ENCODE measurements around the gene PMEL.

The PMEL gene

DNA sequence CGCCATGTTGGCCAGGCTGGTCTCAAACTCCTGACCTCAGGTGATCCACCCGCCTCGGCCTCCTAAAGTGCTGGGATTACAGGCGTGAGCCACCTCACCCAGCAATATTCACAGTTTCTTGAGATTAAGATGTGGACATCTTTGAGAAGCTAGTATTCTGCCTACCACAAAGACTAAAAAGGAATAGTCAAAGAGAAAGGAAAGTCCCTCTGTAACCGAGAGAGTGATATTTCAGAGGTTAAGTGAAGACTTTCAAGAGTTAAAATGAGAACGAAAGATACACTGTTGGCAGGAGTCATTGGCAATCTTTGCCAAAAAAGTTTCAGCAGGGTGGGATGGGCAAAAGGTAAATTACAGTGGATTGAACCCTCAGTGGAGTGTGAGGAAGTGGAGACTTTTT lies 19.3 kb downstream of the PMEL start:
- Histone ChIP-seq H4K20me1 (no peaks in the 10 kb centered on the region), H3K4me3 (no peak overlapping the region), H3K4me1 (no peaks in the 10 kb centered on the region), H3K4me2 (no peak overlapping the region), H3K36me3 (peaks cover 86% of the 10 kb centered on the region), H3K27ac (no peak overlapping the region), H3K9ac (no peak overlapping the region), H3K9me3 (no peaks in the 10 kb centered on the region), H3K27me3 (no peaks in the 10 kb centered on the region)
- no peak for TF ChIP-seq Cebpa-rat (IDR thresholded peaks at IDR 0.05)

DNA sequence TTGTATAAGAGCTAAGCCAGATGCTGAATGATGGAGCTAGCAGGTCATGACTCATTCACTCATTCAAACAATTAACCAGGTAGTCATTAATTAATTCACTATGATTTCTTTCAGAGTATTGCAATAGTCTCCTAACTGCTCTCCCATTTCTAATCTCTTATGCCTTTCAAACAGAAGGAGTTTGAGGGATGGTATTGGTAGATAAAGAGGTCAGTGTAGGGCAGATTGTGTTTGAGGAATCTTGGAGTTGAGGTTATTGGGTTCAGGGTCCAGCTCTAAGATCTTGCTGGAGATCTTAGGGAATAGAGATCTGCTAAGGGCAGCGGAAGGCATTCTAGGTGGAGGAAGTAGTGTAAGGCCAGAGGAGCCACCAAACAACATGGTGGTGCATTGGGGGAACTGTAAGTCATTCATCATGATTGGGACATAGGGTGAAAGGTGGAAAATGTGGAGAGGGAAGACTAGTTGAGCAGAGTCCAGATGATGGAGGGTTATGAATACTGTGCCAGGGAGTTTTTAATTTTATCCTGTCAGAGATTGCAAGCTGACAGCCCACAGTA lies 23.2 kb downstream of the PMEL start:
- Histone ChIP-seq H3K27me3 (no peaks in the 10 kb centered on the region), H3K9ac (no peak overlapping the region), H4K20me1 (no peaks in the 10 kb centered on the region), H3K4me1 (peaks cover 10% of the 10 kb centered on the region), H3K36me3 (peaks cover 91% of the 10 kb centered on the region), H3K27ac (no peak overlapping the region), H3K9me3 (no peaks in the 10 kb centered on the region), H3K4me2 (no peak overlapping the region), H3K4me3 (no peak overlapping the region)
- no peak for TF ChIP-seq Cebpa-rat (IDR thresholded peaks at IDR 0.05)

DNA sequence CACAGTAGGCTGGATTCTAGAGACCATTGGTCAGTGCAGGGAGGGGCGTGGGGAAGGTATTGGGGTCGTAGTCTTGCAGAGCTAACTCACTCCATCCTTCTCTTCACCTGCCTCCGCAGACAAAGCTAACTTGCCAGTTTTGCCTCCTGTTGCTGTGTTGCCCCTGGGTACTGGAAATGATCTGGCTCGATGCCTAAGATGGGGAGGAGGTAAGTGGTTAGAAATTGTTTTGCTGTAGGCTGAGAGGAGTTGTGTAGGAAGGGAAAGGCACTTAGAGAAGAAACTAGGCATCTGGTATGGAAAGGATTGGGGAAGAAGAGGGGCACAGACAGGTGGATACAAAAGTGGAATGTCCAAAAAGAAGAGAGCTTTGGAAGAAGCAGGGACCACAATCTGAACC lies 23.8 kb downstream of the PMEL start:
- H3K4me1 ChIP-seq: peaks cover 10% of the 10 kb centered on the region
- no peaks in the 10 kb centered on the region for H4K20me1 ChIP-seq
- H3K36me3 ChIP-seq: peaks cover 93% of the 10 kb centered on the region
- no peaks in the 10 kb centered on the region for H3K9me3 ChIP-seq
- no peak overlapping the region for H3K4me3 ChIP-seq
- H3K27me3 ChIP-seq: no peaks in the 10 kb centered on the region
- H3K4me2 ChIP-seq: no peak overlapping the region
- no peak overlapping the region for H3K27ac ChIP-seq
- no peak for TF ChIP-seq Cebpa-rat (IDR thresholded peaks at IDR 0.05)
- H3K9ac ChIP-seq: no peak overlapping the region

DNA sequence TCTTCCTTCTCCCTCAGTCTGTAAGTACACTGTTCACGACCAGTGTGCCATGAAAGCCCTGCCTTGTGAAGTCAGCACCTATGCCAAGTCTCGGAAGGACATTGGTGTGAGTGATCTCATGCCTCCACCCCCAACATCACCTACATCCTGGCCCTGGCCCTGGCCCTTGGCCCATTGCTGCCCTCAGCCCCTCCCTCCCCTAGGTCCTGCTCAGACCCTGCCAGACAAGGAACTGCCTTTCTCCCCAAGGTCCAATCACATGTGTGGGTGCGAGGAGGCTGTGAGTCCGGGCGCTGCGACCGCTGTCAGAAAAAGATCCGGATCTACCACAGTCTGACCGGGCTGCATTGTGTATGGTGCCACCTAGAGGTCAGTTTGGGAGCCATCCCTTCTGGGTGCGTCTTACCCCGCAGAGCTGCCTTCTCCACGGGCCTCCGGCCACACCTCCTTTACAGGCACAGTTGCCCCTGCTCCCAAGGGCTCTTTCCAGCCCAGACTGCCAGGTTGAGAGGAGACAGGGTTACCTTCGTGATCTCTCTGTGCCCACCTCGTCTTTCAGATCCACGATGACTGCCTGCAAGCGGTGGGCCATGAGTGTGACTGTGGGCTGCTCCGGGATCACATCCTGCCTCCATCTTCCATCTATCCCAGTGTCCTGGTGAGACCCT lies 25.6 kb downstream of the PMEL start:
- TF ChIP-seq Cebpa-rat (IDR thresholded peaks at IDR 0.05): no peak
- Histone ChIP-seq H3K27ac (peak overlapping the region; percentile 1; the same call in 1 of the 2 replicates), H4K20me1 (peaks cover 5% of the 10 kb centered on the region; the same call in 1 of the 2 replicates), H3K36me3 (peaks cover 93% of the 10 kb centered on the region), H3K9me3 (no peaks in the 10 kb centered on the region), H3K4me1 (peaks cover 10% of the 10 kb centered on the region), H3K4me2 (peak overlapping the region; percentile 47), H3K9ac (no peak overlapping the region), H3K4me3 (no peak overlapping the region), H3K27me3 (no peaks in the 10 kb centered on the region)

DNA sequence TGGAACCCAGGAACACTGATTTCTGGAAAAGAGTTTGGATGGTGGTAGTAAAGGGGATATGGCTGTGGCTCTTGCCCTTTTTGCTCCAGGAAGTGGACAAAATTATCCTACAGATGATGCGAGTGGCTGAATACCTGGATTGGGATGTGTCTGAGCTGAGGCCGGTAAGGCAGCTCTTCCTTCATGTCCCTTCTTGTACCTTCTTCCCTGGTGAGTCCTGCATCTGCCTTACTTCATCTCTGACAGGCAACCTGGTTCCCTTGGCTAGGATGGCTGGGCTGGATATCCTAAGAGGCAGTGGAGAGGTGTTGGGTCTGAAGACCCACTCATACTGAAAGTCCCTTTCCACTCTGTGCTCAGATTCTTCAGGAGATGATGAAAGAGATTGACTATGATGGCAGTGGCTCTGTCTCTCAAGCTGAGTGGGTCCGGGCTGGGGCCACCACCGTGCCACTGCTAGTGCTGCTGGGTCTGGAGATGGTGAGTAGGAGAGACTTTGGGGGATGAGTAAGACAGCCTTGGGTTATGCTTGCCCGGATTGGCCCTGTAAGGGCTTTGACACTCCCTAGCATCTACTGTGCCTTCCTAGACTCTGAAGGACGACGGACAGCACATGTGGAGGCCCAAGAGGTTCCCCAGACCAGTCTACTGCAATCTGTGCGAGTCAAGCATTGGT lies 26.9 kb downstream of the PMEL start:
- Histone ChIP-seq H4K20me1 (peaks cover 5% of the 10 kb centered on the region; the same call in 1 of the 2 replicates), H3K4me3 (no peak overlapping the region), H3K4me2 (no peak overlapping the region), H3K27me3 (no peaks in the 10 kb centered on the region), H3K27ac (no peak overlapping the region), H3K4me1 (peaks cover 19% of the 10 kb centered on the region), H3K9ac (no peak overlapping the region), H3K36me3 (peaks cover 81% of the 10 kb centered on the region), H3K9me3 (no peaks in the 10 kb centered on the region)
- TF ChIP-seq Cebpa-rat (IDR thresholded peaks at IDR 0.05): no peak

DNA sequence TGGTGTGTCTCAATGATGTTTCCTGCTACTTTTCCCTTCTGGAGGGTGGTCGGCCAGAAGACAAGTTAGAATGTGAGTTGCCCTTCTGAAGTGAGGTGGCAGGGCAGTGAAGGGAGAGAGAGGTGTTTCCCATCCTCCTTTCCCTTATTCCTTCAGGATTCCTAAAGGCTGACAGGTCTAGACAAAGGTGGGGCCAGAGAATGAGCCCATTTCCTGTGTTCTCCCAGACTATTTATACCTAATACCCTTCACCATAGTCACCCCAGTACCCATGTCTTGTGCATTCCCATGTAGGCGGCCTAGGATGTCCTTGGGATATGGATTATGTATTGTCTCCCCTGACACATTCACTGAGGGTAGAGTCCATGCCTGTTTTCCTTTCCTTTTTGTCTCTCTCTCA lies 27.9 kb downstream of the PMEL start:
- no peaks in the 10 kb centered on the region for H3K9me3 ChIP-seq
- peaks cover 5% of the 10 kb centered on the region; the same call in 1 of the 2 replicates for H4K20me1 ChIP-seq

DNA sequence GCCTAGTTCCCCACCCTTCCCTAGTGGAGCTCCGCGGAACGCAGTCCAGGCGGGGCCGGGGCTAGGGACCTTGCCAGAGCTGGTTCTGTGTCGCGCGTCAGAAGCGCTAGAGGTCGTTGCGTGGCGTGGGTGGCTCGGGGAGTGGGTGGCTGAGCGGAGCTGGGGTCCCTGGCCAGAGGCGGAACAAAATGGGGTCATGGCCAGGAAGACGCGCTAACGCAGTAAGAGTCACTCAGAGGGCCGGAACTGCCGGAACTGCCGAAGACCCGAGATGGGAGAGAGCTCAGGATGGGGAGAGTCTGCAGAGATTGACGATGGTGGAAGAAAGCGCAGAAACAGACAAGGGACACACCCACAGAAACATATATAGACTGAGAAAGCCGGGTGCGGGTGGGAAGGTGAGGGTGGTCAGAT lies 30.1 kb downstream of the PMEL start:
- Histone ChIP-seq H3K4me1 (peaks cover 45% of the 10 kb centered on the region), H4K20me1 (peaks cover 5% of the 10 kb centered on the region; the same call in 1 of the 2 replicates), H3K9me3 (no peaks in the 10 kb centered on the region), H3K9ac (no peak overlapping the region), H3K4me2 (no peak overlapping the region), H3K27me3 (no peaks in the 10 kb centered on the region), H3K36me3 (peaks cover 50% of the 10 kb centered on the region), H3K4me3 (no peak overlapping the region), H3K27ac (no peak overlapping the region)
- no peak for TF ChIP-seq Cebpa-rat (IDR thresholded peaks at IDR 0.05)

More for the DNA sequence above, 27.9 kb downstream of the PMEL start:
- H3K27ac ChIP-seq: no peak overlapping the region
- no peak for TF ChIP-seq Cebpa-rat (IDR thresholded peaks at IDR 0.05)
- no peak overlapping the region for H3K4me3 ChIP-seq
- peaks cover 72% of the 10 kb centered on the region for H3K36me3 ChIP-seq
- no peak overlapping the region for H3K4me2 ChIP-seq
- no peaks in the 10 kb centered on the region for H3K27me3 ChIP-seq
- H3K4me1 ChIP-seq: peaks cover 29% of the 10 kb centered on the region
- H3K9ac ChIP-seq: no peak overlapping the region

DNA sequence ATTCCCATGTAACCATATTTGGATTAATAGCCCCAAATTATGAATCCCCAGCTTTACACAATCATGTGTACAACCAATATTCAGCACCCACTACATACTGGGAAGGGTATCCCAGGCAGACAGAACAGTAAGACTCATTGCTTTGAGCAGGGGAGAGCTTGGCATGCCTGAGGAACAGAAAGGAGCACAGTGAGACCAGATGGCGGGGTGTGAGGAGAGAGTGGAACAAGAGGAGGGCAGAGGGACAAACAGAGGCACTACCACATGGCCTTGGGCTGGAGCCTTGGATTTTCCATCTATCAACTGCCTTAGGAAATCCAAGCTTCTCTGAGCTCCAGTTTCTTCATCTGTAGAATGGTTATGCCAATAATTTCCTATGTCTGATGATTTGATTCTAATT lies 31.1 kb downstream of the PMEL start:
- Histone ChIP-seq H3K9ac (no peak overlapping the region), H3K4me1 (peaks cover 45% of the 10 kb centered on the region), H3K27me3 (no peaks in the 10 kb centered on the region), H4K20me1 (peaks cover 5% of the 10 kb centered on the region; the same call in 1 of the 2 replicates), H3K9me3 (no peaks in the 10 kb centered on the region), H3K4me3 (no peak overlapping the region), H3K4me2 (0 out of 2 replicates have a peak overlapping the region, but pooled peaks have one; percentile 95), H3K27ac (no peak overlapping the region), H3K36me3 (peaks cover 45% of the 10 kb centered on the region)
- no peak for TF ChIP-seq Cebpa-rat (IDR thresholded peaks at IDR 0.05)

DNA sequence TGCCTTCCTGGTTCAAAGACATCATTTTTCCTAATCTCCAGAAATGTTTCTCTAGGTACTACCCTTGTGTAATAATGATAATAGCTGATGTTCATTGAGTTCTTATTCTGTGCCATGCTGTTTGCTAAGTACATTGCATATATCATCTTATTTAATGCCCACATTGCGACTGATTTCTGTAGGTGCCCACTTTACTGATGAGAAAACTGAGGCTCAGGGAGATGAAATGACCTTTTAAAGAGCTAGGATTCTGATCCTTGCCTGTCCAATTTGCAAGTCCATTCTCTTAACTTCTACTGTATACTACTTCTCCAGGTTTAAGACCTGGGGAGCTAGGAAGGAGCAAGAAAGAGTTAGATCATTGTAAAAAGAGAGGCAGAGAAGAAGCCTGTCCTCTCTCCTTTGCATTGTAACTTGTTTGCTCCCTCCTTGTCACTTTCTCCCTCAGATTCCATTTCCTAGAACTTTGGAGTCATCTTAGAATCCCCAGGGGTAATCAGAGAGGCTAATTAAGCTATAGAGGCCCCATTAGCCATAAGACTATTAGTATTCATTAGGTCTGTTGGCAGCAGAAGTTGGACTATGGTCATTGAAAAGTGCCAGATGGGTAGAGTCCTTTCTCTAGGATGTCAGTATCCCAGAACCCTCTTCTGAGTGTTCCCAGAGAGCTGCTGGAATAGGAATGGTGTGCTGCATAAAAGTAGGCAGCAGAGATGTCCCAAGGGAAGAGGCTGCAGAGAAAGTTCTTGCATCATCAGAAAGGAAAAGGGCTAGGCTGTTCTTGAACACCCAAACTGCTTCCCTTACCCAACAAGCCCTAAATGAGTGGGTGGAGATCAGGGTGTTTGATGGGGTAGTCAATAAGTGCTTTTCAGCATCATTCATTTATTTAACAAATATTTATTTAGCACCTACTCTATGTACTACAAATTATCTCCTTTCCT lies 31.8 kb downstream of the PMEL start:
- Histone ChIP-seq H3K4me2 (peak overlapping the region; percentile 95), H3K9ac (no peak overlapping the region), H3K36me3 (peaks cover 38% of the 10 kb centered on the region), H3K27me3 (no peaks in the 10 kb centered on the region), H3K4me3 (no peak overlapping the region), H3K27ac (no peak overlapping the region), H3K4me1 (peaks cover 51% of the 10 kb centered on the region), H3K9me3 (no peaks in the 10 kb centered on the region), H4K20me1 (peaks cover 5% of the 10 kb centered on the region; the same call in 1 of the 2 replicates)
- TF ChIP-seq Cebpa-rat (IDR thresholded peaks at IDR 0.05): no peak

Data from BLaER1 (cell line).